Smooth muscle cell of the brain vasculature (primary cell): ENCODE results near the gene SIGLEC11.
A peak's percentile ranks its signal among the peaks of the same experiment; 100 is the strongest.
"Not testable (repeated sequence)": the region's sequence is repeated elsewhere in the genome, so short reads cannot be mapped to it uniquely, and the experiment has no call there.

Experiments used
- DNase-seq: peaks from one replicate; pipeline ENCODE4 v3.0.0-alpha.2; 2012; ENCODE audit warnings: low read depth, low spot score

SIGLEC11 gene

DNA sequence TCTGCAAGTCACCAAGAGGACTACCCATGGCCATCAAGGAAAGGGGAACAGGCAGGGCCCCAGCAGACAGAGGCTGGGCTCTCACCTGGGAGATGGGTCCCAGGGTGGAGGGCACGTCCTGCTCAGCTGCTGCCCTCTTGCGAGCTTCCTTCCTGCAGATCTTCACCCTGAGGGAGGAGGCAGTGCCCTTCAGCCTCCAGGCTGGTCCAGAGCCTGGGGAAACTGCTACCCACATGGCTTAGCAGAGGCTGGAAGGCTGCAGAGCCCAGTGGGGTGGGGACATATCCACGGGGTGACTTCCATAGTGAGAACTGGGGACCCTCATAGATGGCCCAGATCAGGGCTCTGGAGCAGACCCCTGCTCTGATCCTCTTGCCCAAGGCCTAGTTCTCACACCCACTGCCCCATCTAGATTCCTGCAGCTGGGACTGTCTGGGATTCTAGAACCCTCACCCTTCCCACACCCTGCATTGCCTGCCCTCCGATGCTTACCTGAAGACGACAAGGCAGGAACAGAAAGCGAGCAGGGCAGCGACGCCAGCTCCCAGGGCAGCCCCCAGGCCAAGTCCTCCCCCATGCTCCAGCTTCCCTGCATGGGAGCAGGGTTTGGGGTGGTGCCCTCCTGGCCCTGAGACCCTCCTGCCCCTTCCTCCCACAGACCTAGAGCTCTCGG, 9.0 kb downstream of the SIGLEC11 start:
- DNase-seq = no peak

DNA sequence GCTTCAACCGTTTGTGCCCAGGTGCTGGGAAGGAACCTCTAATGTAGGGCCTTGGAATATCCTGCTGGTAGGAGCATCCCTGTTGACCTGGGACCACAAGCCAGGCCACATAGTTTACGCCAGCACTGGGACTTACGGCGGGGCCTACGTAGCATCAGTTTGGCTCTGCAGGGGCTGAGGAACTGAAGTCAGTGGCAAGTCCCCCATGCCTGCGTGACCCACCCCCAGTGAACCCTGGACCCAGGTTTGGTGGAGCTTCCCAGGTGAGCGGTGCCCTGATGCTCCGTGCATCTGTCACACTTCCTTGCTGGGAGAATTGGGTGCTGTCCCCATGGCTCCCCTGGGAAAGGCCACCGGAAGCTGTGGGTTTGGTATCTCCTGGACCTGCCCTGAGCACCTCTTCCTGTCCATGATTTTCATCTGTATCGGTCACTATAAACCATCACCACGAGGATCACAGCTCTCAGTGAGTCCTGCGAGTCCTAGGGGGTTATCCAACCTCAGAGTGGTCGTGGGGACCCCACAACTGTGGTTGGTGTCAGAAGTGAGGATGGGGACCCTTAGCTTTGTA, 9.9 kb downstream of the SIGLEC11 start:
- DNase-seq = no peak

DNA sequence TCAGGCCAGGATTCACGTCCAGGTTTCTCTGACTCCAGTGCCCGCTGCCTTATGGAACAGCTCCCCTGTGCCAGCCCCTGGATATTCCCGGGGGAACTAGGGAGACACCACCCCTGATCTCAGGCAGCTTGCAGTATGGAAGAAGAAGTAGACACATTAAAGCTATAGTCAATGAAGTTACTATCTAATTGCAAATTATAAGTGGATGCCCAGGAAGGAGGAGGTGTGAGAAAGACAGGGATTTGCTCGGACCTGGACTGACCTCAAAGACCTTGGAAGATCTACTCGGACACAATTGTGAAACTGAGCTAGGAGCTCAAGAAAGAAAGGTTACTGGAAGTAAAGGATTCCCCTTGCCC, 10.4 kb downstream of the SIGLEC11 start:
- DNase-seq = no peak

DNA sequence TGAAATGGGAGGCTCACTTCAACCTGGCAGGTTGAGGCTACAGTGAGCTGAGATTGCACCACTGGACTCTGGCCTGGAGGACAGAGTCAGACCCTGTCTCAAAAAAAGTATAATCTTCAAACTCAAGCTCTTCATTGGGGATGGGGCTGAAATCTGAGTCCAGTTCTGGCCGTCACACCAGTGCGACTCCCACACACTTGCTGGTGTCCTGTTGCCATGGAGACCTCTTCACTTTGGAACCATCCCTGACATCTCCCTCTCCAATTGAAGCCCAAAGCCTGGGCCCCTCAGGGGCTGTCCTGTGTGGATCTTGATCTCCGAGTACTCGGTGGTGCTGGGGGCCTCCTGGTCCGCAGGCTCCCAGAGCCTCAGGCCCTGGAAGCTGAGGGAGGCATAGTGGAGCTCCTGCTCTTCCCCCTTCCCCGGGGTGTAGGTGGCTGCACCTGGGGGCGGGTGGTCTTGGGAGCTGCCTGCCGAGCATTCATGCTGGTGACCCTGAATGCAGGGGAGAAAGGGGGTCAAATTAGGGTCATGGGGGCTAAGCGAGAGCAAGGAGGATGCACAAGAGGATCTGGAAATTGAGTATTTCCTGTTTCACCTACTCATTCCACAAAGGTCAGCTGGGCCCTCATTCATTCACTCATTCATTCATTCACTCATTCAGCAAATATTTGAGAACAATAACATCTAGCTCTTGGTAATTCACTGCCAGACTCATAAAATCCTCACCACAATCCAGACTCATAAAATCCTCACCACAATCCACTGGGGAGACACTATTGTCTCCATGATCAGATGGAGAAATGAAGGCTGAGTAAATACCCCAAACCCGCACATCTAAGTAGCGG, 11.0 kb downstream of the SIGLEC11 start:
- no peak for DNase-seq

GRCh38 chr19:49946415-49946814, 14.6 kb downstream of the SIGLEC11 start:
- no peak for DNase-seq

DNA sequence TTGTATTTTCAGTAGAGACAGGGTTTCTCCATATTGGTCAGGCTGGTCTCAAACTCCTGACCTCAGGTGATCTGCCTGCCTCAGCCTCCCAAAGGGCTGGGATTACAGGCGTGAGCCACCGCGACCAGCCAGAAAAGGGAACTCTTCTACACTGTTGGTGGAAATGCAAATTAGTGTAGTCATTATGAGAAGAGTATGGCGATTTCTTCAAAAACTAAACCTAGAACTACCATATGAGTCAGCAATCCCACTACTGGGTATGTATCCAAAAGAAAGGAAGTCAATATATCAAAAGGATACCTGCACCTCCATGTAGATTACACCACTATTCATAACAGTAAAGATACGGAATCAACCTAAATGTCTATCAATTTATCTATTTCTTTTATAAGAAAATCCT, 16.4 kb downstream of the SIGLEC11 start:
- not testable (repeated sequence) for DNase-seq

DNA sequence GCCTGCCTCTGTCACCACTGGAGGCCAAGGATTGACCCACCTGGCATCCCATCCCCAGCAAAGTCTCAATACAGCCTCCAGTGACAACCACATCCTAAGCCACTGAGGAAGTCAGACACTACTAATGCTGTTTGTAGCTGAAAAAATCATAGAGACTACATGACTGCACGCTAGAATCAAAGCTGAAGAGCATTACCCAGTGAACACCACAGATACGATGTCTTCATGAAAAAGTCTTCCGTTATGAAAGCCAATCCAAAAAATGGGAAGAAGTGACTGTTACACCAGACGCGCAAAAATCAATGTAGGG, 20.5 kb downstream of the SIGLEC11 start:
- no peak for DNase-seq

GRCh38 chr19:49939721-49940481, 21.1 kb downstream of the SIGLEC11 start:
- DNase-seq = no peak

DNA sequence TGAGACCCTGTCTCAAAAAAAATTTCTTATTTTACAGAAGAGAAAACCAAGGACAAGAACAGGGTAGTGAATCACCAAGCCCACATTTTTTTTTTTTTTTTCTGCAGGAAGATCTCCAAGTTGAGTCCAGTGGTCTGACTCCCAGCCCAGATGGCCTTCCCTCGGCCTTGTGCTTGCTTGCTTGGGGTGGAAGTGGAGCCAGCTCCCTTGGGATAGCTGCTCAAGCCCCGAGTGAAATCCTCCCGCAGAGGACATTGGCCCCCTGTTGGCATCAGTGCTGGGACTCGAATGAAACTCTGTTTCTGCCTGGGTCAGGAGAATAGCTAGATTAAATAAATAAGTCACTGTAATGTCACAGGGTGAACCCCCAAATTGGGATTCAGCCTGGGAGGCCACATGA, 22.3 kb downstream of the SIGLEC11 start:
- DNase-seq = no peak

DNA sequence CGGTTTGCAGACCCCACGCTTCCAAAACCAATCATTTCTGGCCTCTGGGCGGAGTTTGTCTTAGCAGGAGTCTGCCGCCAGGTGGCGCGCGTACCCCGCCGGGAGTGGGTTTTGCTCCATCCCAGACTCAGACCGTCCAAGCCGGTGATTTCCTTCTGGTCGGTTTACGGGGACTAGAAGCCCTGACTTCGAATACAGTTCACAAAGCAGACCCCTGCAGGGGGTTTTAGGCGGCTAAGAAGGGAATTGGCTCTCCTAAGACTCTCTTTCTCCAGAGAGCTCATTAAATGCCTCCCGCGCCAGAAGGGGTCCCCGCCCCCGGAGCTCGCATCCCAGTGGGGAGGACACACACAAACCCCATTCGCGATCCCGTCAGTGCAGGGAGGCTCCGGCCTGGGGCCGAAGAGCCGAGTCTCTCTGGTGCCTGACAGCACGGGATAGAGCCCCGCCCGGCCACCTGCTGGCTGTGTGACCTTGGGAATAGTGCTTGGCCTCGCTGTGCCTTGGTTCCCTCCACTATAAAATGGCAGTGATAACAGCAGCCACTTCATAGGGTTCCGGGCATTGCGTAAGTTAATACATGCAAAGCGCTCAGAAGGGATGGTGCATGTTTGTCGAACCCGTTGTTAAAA, 23.1 kb downstream of the SIGLEC11 start:
- DNase-seq = no peak

DNA sequence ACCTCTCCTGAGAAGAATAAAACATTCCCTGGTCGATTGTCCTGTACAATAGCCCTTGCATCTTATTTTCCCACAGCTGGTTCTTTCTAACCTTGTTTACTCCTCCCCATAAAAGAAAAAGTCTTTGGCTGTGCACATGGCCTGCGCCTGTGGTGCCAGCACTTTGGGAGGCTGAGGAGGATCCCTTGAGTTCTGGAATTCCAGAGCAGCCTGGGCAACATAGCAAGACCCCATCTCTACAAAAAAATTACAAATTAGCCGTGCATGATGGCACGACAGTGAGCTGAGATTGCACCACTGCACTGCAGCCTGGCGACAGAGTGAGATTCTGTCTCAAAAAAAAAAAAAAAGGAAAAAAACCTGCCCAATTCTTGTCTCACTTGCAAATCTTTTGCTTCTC, 24.4 kb downstream of the SIGLEC11 start:
- DNase-seq = no peak

GRCh38 chr19:49933643-49934042, 27.3 kb downstream of the SIGLEC11 start:
- DNase-seq = no peak

DNA sequence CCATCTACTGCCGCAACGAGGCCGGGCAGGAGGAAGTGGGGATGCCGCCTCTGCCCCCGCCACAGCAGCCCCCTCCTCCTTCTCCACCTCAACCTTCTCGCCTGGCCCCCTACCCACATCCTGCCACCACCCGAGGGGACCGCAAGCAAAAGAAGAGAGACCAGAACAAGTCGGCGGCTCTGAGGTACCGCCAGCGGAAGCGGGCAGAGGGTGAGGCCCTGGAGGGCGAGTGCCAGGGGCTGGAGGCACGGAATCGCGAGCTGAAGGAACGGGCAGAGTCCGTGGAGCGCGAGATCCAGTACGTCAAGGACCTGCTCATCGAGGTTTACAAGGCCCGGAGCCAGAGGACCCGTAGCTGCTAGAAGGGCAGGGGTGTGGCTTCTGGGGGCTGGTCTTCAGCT, 28.2 kb downstream of the SIGLEC11 start:
- no peak for DNase-seq

GRCh38 chr19:49932041-49932451, 28.9 kb downstream of the SIGLEC11 start:
- DNase-seq = no peak

- no peak for DNase-seq
Measured at GRCh38 chr19:49931293-49932040, 29.5 kb downstream of the SIGLEC11 start.

DNA sequence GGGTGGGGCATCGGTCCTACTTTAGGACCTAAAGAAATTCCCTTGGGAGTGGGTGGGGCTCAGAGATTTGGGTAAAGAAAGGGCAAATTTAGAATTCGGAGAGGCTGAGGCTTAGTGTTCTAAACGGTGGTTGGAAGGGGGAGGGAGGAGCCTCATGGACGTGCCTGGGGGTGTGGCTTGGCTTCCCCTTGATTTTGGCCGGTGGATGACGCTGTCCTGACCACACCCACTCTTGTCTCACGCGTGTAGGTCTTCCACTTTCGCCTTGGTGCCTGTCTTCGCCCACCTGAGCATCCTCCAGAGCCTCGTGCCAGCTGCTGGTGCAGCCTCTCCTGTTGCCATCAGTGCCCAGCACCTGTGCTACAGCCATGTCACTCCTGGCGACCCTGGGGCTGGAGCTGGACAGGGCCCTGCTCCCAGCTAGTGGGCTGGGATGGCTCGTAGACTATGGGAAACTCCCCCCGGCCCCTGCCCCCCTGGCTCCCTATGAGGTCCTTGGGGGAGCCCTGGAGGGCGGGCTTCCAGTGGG, 30.4 kb downstream of the SIGLEC11 start:
- no peak for DNase-seq

DNA sequence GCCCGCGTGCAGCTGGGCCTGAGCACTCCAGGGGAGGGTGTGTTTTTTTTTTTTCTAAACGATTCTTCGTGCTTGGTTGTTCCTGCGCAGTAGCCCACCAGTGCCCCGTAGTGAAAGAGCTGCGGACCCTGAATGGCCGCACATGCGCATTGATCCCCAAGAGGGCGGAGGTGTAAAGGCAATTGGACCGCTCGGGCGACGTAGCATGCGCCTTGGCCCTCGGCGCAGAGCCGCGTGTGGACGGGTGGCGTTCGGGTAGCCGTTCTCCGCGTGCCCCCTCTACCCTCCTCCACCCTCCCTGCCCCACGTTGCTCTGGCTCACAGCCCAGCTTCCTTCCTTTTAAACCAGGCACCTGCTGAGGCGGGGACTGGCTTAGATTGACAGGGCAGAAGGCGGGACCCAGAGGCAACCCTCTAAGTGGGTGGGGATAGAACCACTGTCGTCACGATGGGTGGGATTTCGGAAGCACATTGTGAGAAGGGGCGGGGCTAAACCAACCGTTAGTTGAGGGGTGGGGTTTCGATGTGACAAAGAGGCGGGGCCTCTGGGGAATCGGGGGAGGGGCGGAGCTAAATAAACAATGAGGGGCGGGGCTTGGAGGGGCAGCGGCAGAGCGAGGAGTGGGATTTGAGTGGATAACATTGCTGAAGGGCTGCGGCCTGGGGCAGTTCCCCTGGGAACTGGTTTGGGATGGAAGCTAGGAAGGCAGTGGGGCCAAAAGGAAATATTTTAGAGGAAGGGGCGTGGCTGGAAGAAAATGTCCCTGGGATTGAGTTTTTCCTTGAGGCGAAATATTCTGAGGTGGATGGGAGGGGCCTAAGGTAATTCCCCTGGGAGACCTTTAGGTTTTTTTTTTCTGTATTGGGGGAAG, 31.1 kb downstream of the SIGLEC11 start:
- peak; percentile 88 for DNase-seq

DNA sequence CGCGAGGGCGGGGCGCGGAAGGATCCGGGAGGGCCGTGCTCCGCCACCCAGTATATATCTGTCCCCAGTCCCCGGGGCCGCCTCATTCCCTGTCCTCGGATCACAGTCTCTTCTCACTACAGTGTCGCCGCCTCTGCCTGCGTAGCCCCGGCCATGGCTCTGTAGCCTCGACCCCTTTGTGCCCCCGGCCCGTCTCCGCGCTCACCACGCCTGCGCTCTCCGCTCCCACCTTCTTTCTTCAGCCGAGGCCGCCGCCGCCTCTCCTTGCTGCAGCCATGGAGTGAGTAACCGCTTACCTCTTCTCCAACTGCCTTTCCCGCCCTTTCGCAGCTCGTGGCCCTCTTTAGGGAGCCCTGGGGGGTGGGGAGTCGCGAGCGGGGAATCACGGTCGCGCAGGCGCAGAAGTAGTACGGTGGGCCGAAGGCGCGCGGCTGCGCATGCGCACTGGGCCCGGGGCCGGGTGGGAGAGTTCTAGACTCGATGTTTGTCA, 31.8 kb downstream of the SIGLEC11 start, which contains the start of the genes ATF5 and NUP62:
TSS of gene ATF5 (plus strand) at position 85 of the 490 bp plus-strand sequence. CDS start 1,646 bp downstream, outside the sequence.
TSS of gene NUP62 (minus strand) at position 384 of the 490 bp plus-strand sequence. CDS start 19,697 bp downstream, outside the sequence.
- DNase-seq = peak; percentile 65

GRCh38 chr19:49927526-49928264, 33.3 kb downstream of the SIGLEC11 start:
- no peak for DNase-seq
